Body of pancreas (tissue), 4 donors: ENCODE measurements around the gene LDB2. TPM values are rescaled to one million over a fixed set of nuclear protein-coding genes. Genes with fewer than 3 reads are reported as not detected.

Experiments
- ATAC-seq: fragments of 150-250 bp; one replicate; pipeline ENCODE4 v1.9.1; 2016
- DNase-seq, 4 donors: peaks; one replicate each; pipeline ENCODE4 v3.0.0-alpha.2; 2019
- H3K27ac ChIP-seq, 4 donors: fragments of 200-600 bp; sonication (generic); 1 replicate in 3 of 4; 2 replicates in 1 of 4; pipeline versions ENCODE4 v1.5.1 to v1.6.1; 2016 to 2019; ENCODE audit warnings: mild to moderate bottlenecking in 1 of 4, mixed read lengths in 1 of 4, moderate library complexity in 1 of 4
- H3K27me3 ChIP-seq, 2 donors: fragments of 200-600 bp; sonication (generic); one replicate each; pipeline ENCODE4 v1.6.0; 2016; ENCODE audit warnings: mild to moderate bottlenecking in 1 of 2
- H3K36me3 ChIP-seq, 2 donors: fragments of 200-600 bp; sonication (generic); replicated peaks in 1 of 2; 2 replicates each; pipeline ENCODE4 v1.5.1; 2016; ENCODE audit warnings: low read depth in 2 of 2; ENCODE audit not compliant: insufficient read depth in 1 of 2
- H3K4me1 ChIP-seq: fragments of 200-600 bp; sonication (generic); one replicate; pipeline ENCODE4 v1.6.0; 2016
- H3K4me3 ChIP-seq, 2 donors: fragments of 200-600 bp; sonication (generic); 1 replicate in 1 of 2; 2 replicates in 1 of 2; pipeline ENCODE4 v1.5.1; 2016 to 2019
- H3K9me3 ChIP-seq, 3 donors: fragments of 200-600 bp; sonication (generic); 1 replicate in 2 of 3; 2 replicates in 1 of 3; pipeline ENCODE4 v1.5.1; 2016
- POLR2A ChIP-seq, 3 donors: fragments of 450-650 bp; IDR thresholded peaks; one replicate each; pipeline ENCODE4 v1.6.1; 2016; ENCODE audit warnings: antibody characterized with exemption in 3 of 3, mild to moderate bottlenecking in 2 of 3
- WGBS, 2 donors: methylation state at CpG; one replicate each; pipeline ENCODE4 v1.1.5; 2017; 5-methylcytosine and 5-hydroxymethylcytosine counted together
- intact Hi-C: fragments of 100-400 bp; cut with DNase I; formaldehyde crosslinking; loops from one replicate; pipeline ENCODE4 v1.15.1; 2023
- total RNA-seq, 2 donors: library from RNA; depleted of rRNA; stranded (reverse); fragments of >200 nt; gene quantifications; one replicate each; pipeline ENCODE4 v1.1.0, GENCODE V29; 2016
- TF ChIP-seq, protein P1 (sequence below), 7 experiments: fragments of 450-650 bp in 4 of 7; fragments of 200-600 bp in 3 of 7; sonication (generic) in 3 of 7; IDR thresholded peaks; one replicate each; pipeline ENCODE4 v1.5.1; 2016 to 2019; ENCODE audit warnings: antibody characterized with exemption in 7 of 7

The LDB2 gene
- total RNA-seq, 2 donors from 2014 or later, result 14.8 to 16.5 TPM

DNA sequence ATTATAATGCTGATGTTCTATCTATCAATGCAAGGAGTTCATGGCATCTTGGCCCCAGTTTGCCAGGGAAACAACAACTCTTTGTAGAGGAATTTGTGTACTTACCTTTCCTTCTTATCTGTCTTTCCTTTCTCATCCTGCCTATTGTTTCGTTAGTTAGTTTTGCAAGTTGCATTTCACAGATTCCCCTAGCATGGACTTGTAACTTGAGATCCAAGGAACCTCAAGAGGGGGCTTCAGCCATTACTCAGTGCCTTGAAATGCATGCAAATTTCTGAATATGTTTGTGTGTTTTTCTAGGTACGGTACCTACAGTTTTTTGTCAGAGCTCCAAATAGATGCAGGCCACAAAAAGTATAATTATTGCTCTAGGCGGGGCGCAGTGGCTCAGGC lies 203.6 kb downstream of the LDB2 start:
- no peak overlapping the region for H3K4me3 ChIP-seq
- ATAC-seq (no peak), DNase-seq (no peak)
- H3K9me3 ChIP-seq, result no peaks in the 10 kb centered on the region
- WGBS, 2 donors, result 77 to 79% methylated on average over 4 of the region's 4 CpGs
- TF ChIP-seq POLR2A (IDR thresholded peaks at IDR 0.05), result no peak
- TF ChIP-seq, protein P1, sequence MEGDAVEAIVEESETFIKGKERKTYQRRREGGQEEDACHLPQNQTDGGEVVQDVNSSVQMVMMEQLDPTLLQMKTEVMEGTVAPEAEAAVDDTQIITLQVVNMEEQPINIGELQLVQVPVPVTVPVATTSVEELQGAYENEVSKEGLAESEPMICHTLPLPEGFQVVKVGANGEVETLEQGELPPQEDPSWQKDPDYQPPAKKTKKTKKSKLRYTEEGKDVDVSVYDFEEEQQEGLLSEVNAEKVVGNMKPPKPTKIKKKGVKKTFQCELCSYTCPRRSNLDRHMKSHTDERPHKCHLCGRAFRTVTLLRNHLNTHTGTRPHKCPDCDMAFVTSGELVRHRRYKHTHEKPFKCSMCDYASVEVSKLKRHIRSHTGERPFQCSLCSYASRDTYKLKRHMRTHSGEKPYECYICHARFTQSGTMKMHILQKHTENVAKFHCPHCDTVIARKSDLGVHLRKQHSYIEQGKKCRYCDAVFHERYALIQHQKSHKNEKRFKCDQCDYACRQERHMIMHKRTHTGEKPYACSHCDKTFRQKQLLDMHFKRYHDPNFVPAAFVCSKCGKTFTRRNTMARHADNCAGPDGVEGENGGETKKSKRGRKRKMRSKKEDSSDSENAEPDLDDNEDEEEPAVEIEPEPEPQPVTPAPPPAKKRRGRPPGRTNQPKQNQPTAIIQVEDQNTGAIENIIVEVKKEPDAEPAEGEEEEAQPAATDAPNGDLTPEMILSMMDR (IDR thresholded peaks at IDR 0.05), result no peak
- no peaks in the 10 kb centered on the region for H3K36me3 ChIP-seq
- intact Hi-C loops, result no loop called here
- no peak overlapping the region for H3K27ac ChIP-seq
- no peaks in the 10 kb centered on the region for H3K27me3 ChIP-seq
- no peaks in the 10 kb centered on the region for H3K4me1 ChIP-seq

DNA sequence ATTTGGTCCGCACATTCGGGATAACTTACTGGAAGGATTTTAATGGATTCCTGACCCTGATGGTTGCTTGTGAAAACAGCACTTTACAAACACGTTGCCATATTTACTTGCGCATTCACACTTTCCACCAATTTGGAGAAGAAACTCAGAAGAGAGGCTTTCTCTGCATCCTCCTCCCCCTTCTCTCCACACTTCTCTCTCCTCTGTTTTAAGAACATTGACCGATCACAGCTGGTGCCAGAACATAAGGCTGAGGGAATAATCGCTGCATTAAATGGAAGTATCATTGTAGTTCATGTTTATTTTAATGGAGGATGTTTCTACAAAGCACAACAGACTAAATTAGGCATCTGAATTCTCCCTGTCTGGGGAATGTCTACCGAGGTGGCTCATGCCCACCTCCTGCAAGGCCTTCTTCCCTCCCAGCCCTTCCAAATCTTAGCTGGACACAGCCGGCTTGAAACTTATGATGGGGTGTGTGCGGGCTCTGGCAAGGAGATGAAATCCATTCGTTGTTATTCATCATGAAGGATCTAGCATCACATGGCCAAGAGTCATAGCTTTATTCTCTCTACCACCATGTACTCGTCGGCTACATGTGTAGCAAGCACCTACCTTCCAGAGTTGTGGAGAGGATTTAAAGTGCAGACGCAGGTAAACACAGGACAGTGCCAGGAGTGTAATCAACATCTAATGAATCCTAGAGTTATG lies 204.1 kb downstream of the LDB2 start:
- Histone ChIP-seq H3K4me3 (no peak overlapping the region), H3K9me3 (no peaks in the 10 kb centered on the region), H3K36me3 (no peaks in the 10 kb centered on the region), H3K27ac (no peak overlapping the region), H3K4me1 (no peaks in the 10 kb centered on the region), H3K27me3 (no peaks in the 10 kb centered on the region)
- WGBS, 2 donors, result 58 to 66% methylated on average over 13 of the region's 13 CpGs
- ATAC-seq (no peak), DNase-seq (no peak)
- intact Hi-C loops, result no loop called here
- TF ChIP-seq, protein P1 (IDR thresholded peaks at IDR 0.05), result no peak
- TF ChIP-seq POLR2A (IDR thresholded peaks at IDR 0.05), result no peak

DNA sequence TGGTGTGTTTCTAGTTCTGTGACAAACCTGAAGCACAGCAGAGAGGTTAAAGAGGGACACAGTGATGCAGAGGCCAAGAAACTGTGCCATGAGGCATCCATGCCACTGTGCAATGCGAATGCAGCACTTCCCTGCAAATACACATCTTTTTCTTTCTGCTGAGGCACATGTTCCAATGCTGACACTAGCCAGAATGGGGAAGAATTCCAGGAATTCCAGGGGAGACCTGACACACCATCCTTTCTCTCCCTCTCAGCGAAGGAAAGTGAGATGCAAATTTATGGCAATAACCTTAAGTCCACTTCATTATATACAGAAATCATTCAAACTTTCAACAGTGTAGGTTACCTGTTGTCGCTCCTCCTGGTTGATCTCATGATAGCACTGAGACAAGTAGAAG lies 204.8 kb downstream of the LDB2 start:
- H3K4me1 ChIP-seq, result no peaks in the 10 kb centered on the region
- no peaks in the 10 kb centered on the region for H3K9me3 ChIP-seq
- WGBS, 2 donors, result 73 to 82% methylated on average over 3 of the region's 3 CpGs
- no peak overlapping the region for H3K4me3 ChIP-seq
- H3K36me3 ChIP-seq, result no peaks in the 10 kb centered on the region
- DNase-seq (no peak), ATAC-seq (no peak)
- no peaks in the 10 kb centered on the region for H3K27me3 ChIP-seq
- intact Hi-C loops, result no loop called here
- TF ChIP-seq POLR2A (IDR thresholded peaks at IDR 0.05), result no peak
- TF ChIP-seq, protein P1 (IDR thresholded peaks at IDR 0.05), result no peak
- no peak overlapping the region for H3K27ac ChIP-seq

DNA sequence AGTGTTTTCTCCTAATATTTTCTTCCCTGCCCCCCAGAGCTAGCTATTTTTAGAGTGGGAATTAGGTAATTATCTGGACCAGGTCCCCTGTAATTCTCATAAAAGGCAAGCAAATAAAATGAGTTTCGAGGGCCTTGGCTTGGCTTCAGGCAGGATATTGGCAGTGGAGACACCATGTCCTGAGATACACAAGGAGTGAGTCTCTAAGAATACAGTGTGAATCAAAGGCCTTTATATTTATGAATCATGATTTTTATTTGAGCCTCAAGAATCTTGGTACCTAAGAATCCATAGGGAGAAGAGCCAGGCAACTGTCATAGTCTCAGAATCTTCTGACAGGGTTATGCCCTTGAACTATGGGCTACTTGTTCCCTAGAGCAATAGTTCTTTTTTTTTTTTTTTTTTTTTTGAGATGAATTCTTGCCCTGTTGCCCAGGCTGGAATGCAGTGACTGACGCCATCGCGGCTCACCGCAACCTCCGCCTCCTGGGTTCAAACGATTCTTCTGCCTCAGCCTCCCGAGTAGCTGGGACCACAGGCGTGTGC lies 205.4 kb downstream of the LDB2 start:
- Histone ChIP-seq H3K9me3 (no peaks in the 10 kb centered on the region), H3K36me3 (no peaks in the 10 kb centered on the region), H3K4me3 (no peak overlapping the region), H3K4me1 (no peaks in the 10 kb centered on the region), H3K27ac (no peak overlapping the region), H3K27me3 (no peaks in the 10 kb centered on the region)
- 78 to 80% methylated on average over 9 of the region's 9 CpGs for WGBS, 2 donors
- DNase-seq (no peak), ATAC-seq (no peak)
- intact Hi-C loops, result no loop called here
- TF ChIP-seq, protein P1 (IDR thresholded peaks at IDR 0.05), result no peak
- no peak for TF ChIP-seq POLR2A (IDR thresholded peaks at IDR 0.05)

DNA sequence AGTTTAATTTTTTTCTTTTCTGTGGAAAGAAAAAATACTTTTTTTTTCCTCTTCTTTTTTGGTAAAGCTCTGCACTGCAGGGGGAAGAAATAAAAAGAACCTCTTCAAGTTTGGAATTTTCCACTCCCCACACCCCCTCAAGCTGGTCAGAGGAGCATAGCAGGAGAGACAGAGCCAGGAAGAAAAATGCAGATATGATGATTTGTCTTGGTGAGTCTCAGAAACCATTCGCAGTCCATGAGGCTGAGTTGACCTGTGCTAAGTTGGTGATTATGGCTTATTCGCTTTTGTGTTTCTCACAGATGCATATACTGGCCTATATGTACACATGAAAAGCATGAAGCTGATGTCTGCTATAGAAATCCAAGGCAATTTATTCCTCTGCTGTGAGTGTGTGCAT lies 205.9 kb downstream of the LDB2 start:
- no peak for DNase-seq
- TF ChIP-seq POLR2A (IDR thresholded peaks at IDR 0.05), result no peak
- TF ChIP-seq, protein P1 (IDR thresholded peaks at IDR 0.05), result no peak

More for the DNA sequence above, 205.9 kb downstream of the LDB2 start:
- Histone ChIP-seq H3K4me1 (no peaks in the 10 kb centered on the region), H3K27ac (no peak overlapping the region), H3K9me3 (no peaks in the 10 kb centered on the region), H3K27me3 (no peaks in the 10 kb centered on the region), H3K4me3 (no peak overlapping the region), H3K36me3 (no peaks in the 10 kb centered on the region)
- no peak for ATAC-seq
- WGBS, 2 donors, result 73 to 84% methylated on average over 2 of the region's 2 CpGs
- intact Hi-C loops, result no loop called here
